Parathyroid adenoma (tissue), 2 donors: Measurements from ENCODE around the gene ACKR3.

ENCODE experiments used
- H2AFZ ChIP-seq: fragments of 300-600 bp; sonication (generic); one replicate; pipeline ENCODE4 v1.7.0; 2017; ENCODE audit warnings: antibody characterized with exemption, mild to moderate bottlenecking
- H3K27ac ChIP-seq: fragments of 300-600 bp; sonication (generic); one replicate; pipeline ENCODE4 v1.7.0; 2017
- H3K27me3 ChIP-seq: fragments of 300-600 bp; sonication (generic); one replicate; pipeline ENCODE4 v1.7.0; 2017; ENCODE audit warnings: low read length; ENCODE audit not compliant: control insufficient read depth, insufficient read depth
- H3K36me3 ChIP-seq: fragments of 300-600 bp; sonication (generic); one replicate; pipeline ENCODE4 v1.7.0; 2017; ENCODE audit warnings: low read length; ENCODE audit not compliant: control insufficient read depth, insufficient read depth
- H3K4me1 ChIP-seq: fragments of 300-600 bp; sonication (generic); one replicate; pipeline ENCODE4 v1.7.0; 2017; ENCODE audit warnings: control low read depth
- H3K4me2 ChIP-seq: fragments of 300-600 bp; sonication (generic); one replicate; pipeline ENCODE4 v1.7.0; 2017; ENCODE audit warnings: low read length
- H3K4me3 ChIP-seq: fragments of 300-600 bp; sonication (generic); one replicate; pipeline ENCODE4 v1.7.0; 2017; ENCODE audit warnings: low read depth, low read length
- H3K79me2 ChIP-seq: fragments of 300-600 bp; sonication (generic); one replicate; pipeline ENCODE4 v1.7.0; 2017; ENCODE audit warnings: control low read depth
- H3K9ac ChIP-seq: fragments of 300-600 bp; sonication (generic); one replicate; pipeline ENCODE4 v1.7.0; 2017; ENCODE audit warnings: mild to moderate bottlenecking
- H3K9me3 ChIP-seq: fragments of 300-600 bp; sonication (generic); one replicate; pipeline ENCODE4 v1.7.0; 2017; ENCODE audit warnings: low read length; ENCODE audit not compliant: control insufficient read depth
- TF ChIP-seq, protein P1 (sequence below): fragments of 300-600 bp; sonication (generic); IDR thresholded peaks from one replicate; pipeline ENCODE4 v1.7.0; 2017; ENCODE audit warnings: antibody characterized with exemption, mild to moderate bottlenecking
- donor health status: primary hyperparathyroidism.

Gene ACKR3

DNA sequence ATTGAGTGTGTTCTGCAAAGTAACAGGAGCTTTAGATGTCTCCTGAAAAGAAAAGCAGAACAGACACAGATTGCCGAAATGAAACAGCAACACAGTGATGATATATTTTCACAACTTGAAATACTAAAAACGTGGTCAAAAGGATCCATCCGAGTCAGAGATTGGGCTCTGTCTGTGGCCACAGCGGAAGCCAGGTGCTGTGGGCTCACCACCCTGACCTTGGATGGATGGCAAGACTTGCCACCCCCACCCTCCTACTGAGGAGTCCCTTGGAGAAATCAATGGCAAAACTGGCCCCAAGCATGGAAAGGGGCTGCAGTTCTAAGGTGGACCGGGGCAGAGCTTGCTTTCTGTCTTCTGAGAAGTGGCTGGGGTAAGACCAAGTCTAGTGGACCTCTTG lies 31.4 kb upstream of the ACKR3 start:
- Histone ChIP-seq H3K4me1 (no peaks in the 10 kb centered on the region), H3K36me3 (no peaks in the 10 kb centered on the region), H3K9me3 (no peaks in the 10 kb centered on the region), H2AFZ (no peak overlapping the region), H3K27me3 (no peaks in the 10 kb centered on the region), H3K79me2 (no peaks in the 10 kb centered on the region), H3K9ac (no peak overlapping the region), H3K4me3 (no peak overlapping the region), H3K4me2 (no peak overlapping the region), H3K27ac (no peak overlapping the region)
- TF ChIP-seq, protein P1, sequence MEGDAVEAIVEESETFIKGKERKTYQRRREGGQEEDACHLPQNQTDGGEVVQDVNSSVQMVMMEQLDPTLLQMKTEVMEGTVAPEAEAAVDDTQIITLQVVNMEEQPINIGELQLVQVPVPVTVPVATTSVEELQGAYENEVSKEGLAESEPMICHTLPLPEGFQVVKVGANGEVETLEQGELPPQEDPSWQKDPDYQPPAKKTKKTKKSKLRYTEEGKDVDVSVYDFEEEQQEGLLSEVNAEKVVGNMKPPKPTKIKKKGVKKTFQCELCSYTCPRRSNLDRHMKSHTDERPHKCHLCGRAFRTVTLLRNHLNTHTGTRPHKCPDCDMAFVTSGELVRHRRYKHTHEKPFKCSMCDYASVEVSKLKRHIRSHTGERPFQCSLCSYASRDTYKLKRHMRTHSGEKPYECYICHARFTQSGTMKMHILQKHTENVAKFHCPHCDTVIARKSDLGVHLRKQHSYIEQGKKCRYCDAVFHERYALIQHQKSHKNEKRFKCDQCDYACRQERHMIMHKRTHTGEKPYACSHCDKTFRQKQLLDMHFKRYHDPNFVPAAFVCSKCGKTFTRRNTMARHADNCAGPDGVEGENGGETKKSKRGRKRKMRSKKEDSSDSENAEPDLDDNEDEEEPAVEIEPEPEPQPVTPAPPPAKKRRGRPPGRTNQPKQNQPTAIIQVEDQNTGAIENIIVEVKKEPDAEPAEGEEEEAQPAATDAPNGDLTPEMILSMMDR = no peak

GRCh38 chr2:236541008-236541562 lies 28.5 kb upstream of the ACKR3 start:
- TF ChIP-seq, protein P1 = no peak
- H3K4me2 ChIP-seq = no peak overlapping the region
- H3K27me3 ChIP-seq = no peaks in the 10 kb centered on the region
- H3K4me3 ChIP-seq = no peak overlapping the region
- H3K9me3 ChIP-seq = no peaks in the 10 kb centered on the region
- H3K27ac ChIP-seq = no peak overlapping the region
- H3K4me1 ChIP-seq = no peaks in the 10 kb centered on the region
- no peak overlapping the region for H3K9ac ChIP-seq
- H3K36me3 ChIP-seq = no peaks in the 10 kb centered on the region
- no peak overlapping the region for H2AFZ ChIP-seq
- H3K79me2 ChIP-seq = no peaks in the 10 kb centered on the region

DNA sequence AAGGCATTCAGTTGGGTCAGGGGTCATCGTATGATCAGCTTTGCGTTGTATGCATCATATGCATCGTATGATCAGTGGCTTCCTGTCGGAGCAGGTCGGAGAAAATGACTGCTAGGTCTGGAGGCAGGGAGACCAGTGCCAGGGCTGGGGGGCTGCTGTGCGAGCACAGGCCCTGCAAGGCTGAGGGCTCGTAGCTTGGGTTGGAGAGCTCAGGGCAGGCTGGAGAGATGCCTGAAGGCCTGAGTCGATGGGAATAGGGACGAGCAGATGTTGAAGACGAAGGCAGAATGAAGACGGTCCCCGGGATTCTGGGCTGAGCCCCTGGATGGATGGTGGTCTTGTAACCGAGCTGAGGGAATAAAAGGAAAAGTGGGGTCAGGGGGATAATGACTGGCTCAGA lies 25.3 kb upstream of the ACKR3 start:
- Histone ChIP-seq H3K4me1 (no peaks in the 10 kb centered on the region), H2AFZ (no peak overlapping the region), H3K9me3 (no peaks in the 10 kb centered on the region), H3K27ac (no peak overlapping the region), H3K36me3 (no peaks in the 10 kb centered on the region), H3K27me3 (no peaks in the 10 kb centered on the region), H3K9ac (no peak overlapping the region), H3K79me2 (no peaks in the 10 kb centered on the region), H3K4me2 (no peak overlapping the region), H3K4me3 (no peak overlapping the region)
- TF ChIP-seq, protein P1 = no peak

DNA sequence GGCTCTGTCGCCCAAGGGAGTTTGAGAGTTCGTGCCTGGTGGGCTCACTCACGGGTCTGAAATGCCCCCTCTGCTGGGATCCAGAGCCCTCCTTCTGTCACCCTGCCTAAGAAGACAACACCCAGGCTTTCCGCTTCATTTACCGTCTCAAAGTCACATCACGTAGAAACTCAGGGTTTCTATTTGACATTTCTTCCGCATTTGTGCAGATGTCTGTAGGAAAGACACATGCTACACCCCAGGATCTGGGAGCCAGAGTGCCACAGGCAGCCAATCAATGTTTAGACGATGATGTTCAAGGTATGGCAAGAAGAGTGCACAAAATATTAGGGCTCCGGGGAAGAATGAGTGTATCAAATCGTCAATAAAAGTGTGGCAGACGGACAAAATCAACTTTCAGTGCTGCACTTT lies 24.4 kb upstream of the ACKR3 start:
- H3K79me2 ChIP-seq = no peaks in the 10 kb centered on the region
- H3K36me3 ChIP-seq = no peaks in the 10 kb centered on the region
- no peak overlapping the region for H3K4me2 ChIP-seq
- no peaks in the 10 kb centered on the region for H3K9me3 ChIP-seq
- H3K27me3 ChIP-seq = no peaks in the 10 kb centered on the region
- H3K4me3 ChIP-seq = no peak overlapping the region
- H3K27ac ChIP-seq = no peak overlapping the region
- TF ChIP-seq, protein P1 = no peak
- no peak overlapping the region for H3K9ac ChIP-seq
- H3K4me1 ChIP-seq = no peaks in the 10 kb centered on the region
- H2AFZ ChIP-seq = no peak overlapping the region

DNA sequence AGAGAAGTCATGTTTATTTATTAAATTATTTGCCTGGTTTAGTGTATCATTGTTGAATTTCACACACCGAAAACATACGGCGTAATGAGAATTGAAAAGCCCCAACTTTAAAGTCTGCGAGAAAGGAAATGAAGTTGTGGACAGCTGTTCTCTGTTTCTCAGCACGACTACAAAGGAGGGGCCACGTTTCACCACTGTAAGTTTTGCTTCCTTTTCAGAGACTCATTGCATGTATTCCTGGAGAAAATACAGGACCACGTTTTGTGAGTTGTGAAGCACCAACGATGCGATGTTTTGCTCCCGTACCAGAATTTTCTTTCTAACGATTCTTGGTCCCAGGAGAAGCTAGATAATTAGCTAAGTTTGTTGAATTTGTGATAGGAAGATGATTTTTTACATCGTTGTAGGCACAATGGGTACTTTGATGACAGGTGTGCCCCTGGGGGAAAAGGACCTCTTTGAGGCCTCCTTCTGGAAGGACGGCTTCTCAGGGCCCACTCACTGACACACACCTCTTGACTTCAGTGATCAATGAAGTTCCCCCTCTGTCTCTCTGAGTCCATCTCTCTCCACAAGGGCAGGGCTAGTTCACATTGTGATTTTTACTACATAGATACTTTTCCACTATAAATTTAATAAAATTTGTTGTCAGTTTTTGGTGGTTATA lies 23.7 kb upstream of the ACKR3 start:
- Histone ChIP-seq H3K9me3 (no peaks in the 10 kb centered on the region), H3K36me3 (no peaks in the 10 kb centered on the region), H3K27ac (no peak overlapping the region), H3K4me1 (no peaks in the 10 kb centered on the region), H3K9ac (no peak overlapping the region), H3K27me3 (no peaks in the 10 kb centered on the region), H3K79me2 (no peaks in the 10 kb centered on the region), H3K4me2 (no peak overlapping the region), H2AFZ (no peak overlapping the region), H3K4me3 (no peak overlapping the region)
- TF ChIP-seq, protein P1 = no peak
